SU-DHL-6 (cell line): ENCODE results near the gene SLC17A2.

ENCODE experiments used
- EZH2phosphoT487 ChIP-seq: fragments of 200-600 bp; sonication (generic), shearing (Covaris generic); conservative IDR thresholded peaks from 2 replicates; pipeline ENCODE4 v1.6.1; 2018; ENCODE audit warnings: mild to moderate bottlenecking, antibody characterized with exemption, low read length, moderate library complexity, mixed read lengths
- TF ChIP-seq, protein P1 (sequence below): fragments of 200-600 bp; sonication (generic); IDR thresholded peaks from one replicate; pipeline ENCODE4 v1.5.1; 2017; ENCODE audit warnings: antibody characterized with exemption, mild to moderate bottlenecking, low read length, moderate library complexity; ENCODE audit not compliant: insufficient read depth, poor library complexity, severe bottlenecking

GRCh38 chr6:25973923-25974555 is 43.5 kb upstream of the SLC17A2 start:
- TF ChIP-seq, protein P1, sequence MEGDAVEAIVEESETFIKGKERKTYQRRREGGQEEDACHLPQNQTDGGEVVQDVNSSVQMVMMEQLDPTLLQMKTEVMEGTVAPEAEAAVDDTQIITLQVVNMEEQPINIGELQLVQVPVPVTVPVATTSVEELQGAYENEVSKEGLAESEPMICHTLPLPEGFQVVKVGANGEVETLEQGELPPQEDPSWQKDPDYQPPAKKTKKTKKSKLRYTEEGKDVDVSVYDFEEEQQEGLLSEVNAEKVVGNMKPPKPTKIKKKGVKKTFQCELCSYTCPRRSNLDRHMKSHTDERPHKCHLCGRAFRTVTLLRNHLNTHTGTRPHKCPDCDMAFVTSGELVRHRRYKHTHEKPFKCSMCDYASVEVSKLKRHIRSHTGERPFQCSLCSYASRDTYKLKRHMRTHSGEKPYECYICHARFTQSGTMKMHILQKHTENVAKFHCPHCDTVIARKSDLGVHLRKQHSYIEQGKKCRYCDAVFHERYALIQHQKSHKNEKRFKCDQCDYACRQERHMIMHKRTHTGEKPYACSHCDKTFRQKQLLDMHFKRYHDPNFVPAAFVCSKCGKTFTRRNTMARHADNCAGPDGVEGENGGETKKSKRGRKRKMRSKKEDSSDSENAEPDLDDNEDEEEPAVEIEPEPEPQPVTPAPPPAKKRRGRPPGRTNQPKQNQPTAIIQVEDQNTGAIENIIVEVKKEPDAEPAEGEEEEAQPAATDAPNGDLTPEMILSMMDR, result no peak
- no peak for TF ChIP-seq EZH2phosphoT487
